NCI-H2107 treated with DMSO at 0.1 percent for 48 hours (cell line): ENCODE measurements around the gene TTLL6.
A peak's percentile ranks its signal among the peaks of the same experiment; 100 is the strongest.
"Not testable (repeated sequence)": the region's sequence is repeated elsewhere in the genome, so short reads cannot be mapped to it uniquely, and the experiment has no call there.

Source experiments
- DNase-seq: peaks from one replicate; lab custom pipeline; 2025; ENCODE audit not compliant: unreplicated experiment; lab: John Stamatoyannopoulos, UW

The TTLL6 gene

DNA sequence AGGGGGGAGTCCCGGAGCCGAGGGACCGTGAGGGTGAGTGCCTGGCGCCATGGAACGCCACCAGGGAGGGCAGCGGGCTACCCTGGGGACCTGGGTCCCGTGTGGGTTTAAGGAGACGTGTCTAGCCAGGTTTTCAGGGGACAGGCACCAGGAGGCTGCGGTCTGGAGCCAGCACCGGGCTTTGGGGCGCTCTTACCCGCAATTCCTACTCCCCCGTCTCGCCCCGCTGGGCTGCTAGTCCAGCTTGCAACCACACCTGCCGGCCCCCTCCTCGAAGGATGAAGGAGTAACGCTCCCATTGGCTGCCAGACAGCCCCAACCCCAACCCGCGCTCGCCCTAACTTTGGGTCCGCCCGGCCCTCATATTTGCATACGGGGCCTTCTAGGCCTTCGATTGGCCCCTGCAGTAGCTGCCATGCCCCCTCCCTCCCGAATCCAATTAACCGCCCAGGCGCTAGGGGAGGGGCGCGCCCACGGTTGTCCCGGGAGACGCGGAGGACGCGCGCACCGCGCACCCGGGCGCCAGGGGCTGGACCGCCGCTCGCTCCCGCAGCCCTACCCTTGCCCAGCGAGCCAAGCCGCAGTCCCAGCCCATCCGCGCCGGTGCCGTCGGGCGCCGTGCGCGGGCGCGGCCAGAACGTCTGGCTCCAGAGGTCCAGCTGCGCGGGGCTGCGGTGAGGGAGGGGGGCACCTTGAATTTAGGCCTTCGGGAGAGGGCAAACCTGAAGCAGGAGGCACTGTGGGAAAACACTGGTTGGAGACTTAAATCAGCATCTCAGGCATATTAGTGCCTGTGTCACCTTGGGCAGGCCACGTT, at the start of gene TTLL6:
TTLL6 (minus strand) TSS at position 456 of the 817 bp plus-strand sequence; CDS start at position 299, 157 bp downstream.
- peak; percentile 38 for DNase-seq

DNA sequence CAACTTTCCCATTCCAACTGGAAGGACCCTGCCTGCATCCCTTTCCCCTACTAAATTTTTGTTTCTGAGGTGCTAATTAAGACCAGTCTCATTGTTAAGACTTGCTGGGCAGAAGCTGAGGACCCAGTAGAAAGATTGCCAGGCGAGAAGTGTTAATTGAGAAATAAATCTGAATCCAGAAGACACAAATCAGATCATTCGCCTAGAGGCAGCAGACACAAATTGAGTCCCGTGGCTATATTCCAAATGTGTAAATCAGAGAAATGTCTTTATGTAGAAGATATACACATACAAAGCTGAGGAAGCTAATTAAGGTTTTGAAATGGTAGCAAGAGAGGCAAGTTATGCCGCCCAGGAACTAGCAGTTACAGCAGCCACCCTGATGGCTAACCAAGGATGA, 43.4 kb upstream of the TTLL6 start:
- DNase-seq: no peak

- DNase-seq: no peak
Measured at GRCh38 chr17:48860034-48860433, 43.0 kb upstream of the TTLL6 start.

DNA sequence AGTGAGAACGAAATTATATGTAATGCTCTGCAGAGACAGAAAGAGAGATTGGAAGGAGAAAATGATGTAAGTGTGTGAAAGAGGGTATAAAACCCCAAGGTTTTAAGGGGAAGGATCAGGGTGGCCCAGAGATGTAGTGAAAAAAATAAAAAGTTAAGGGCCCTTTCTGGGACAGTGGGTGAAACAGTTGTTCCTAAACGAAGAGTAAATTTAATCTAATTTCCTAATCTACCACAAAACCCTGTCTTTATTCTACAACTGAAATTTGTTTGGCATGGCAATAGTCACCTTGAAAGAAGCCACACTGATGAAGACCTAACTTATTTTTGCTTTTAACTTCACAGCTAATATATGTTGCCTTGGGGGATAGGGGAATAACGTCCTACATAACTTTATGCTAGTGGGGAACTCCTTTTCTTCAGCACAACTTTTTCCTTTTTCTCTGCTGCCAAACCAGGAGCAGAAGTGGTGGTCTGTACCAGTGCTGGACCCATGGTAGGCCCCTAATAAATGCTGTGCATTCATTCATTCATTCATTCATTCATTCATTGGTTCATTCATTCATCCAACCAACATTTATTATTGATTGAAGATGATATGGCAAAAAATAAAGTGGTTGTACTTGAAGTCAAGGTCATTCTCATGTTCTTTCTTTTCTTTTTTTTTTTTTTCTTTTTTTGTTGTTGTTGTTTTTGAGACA, 39.2 kb upstream of the TTLL6 start:
- DNase-seq: no peak

DNA sequence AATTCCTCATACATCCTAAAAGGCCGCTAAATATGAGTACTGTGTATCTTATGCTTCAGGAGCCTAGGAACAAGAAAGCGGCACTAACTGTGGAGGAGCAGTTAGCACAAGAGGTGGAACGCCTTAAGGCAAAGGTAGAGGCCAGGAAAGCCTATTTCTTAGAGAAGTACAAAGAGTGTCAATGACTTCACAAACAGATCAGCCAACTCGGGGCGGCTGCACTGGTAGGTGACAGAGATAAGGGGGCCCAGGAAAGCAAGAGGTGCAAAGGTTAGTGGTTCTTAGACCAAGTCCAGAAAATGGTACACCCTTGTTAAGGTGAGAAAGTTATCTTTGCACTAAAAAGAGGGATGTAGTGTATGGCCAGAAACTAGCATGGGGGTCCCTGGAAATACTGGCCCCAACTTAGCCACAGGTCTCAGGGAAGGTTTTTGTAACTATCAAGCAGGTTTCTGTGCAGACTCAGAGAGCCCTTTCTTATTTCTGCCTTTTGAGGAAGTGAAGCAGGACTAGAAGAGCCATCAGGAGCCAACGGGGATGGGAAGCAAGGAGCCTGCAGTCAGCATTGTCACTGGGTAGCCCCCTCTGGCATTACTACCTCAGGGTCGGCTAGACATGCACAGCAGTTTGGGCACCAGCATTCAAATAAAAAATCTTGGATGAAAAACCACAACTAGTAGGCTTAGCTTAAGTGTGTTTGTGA, 37.9 kb upstream of the TTLL6 start:
- no peak for DNase-seq

DNA sequence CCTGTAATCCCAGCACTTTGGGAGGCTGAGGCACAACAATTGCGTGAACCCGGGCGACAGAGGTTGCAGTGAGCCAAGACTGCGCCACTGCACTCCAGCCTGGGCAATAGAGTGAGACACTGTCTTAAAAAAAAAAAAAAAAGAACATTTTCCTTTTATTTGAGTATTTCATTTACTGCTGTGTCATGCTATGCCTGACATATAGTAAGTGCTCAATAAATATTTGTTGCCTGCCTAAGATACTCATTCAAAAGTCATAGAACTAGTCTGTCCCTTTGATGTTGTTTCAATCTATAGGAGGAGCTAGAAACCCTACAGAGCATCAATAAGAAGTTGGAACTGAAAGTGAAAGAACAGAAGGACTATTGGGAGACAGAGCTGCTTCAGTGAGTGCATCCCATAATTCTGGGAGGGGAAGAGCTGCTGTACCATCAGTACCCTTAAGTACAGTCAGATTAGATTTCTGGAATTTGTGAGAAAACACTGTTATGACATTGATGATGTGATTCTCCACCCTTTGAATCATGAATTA, 33.8 kb upstream of the TTLL6 start:
- DNase-seq: no peak

GRCh38 chr17:48843187-48843900, 26.3 kb upstream of the TTLL6 start:
- DNase-seq: no peak

GRCh38 chr17:48842746-48843145, 25.7 kb upstream of the TTLL6 start:
- no peak for DNase-seq

GRCh38 chr17:48841395-48841831, 24.4 kb upstream of the TTLL6 start:
- no peak for DNase-seq

DNA sequence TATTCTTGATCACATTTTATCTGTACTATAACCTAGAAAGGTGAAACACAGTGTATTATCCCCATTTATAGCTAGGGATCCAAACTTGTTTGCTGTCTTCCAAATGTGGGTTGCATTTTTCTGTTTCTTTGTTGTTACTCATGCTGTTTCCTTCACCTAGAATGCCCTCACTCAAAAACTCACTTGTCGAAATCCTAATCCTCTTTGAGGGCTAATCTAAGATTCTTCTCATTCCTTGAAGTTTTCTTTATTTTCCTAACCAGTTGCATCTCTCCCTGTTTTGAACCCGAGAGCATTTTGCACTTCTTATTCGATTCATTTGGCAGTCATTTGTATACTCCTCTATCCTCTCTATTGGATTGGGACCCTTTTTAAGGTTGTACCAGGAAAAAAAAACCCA, 23.4 kb upstream of the TTLL6 start:
- DNase-seq: no peak

GRCh38 chr17:48837458-48837857, 20.4 kb upstream of the TTLL6 start:
- not testable (repeated sequence) for DNase-seq

- no peak for DNase-seq
Measured at GRCh38 chr17:48835971-48836370, 18.9 kb upstream of the TTLL6 start.

- DNase-seq: no peak
Measured at GRCh38 chr17:48834973-48835372, 17.9 kb upstream of the TTLL6 start.

DNA sequence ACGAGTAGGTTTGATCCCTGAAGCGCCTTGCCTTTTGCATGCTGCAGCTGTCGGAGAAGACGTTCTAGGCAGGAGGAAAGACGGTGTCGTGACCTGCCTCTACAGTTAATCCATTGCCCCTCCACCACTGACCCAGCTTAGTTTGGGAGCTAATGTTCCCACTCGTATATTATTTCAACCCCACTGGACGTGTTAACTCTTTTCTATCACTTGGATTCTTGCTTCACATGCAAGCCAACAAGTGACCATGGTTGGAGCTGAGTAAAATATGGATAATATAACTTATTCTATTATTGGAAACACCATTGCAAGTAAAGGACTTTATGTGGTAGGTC, 14.5 kb upstream of the TTLL6 start:
- DNase-seq: no peak

GRCh38 chr17:48830840-48831548, 14.0 kb upstream of the TTLL6 start, which contains the start of gene CALCOCO2:
TSS of gene CALCOCO2 (plus strand) at chr17:48831035. CDS start at chr17:48841708, 10,673 bp downstream.
- DNase-seq: peak; percentile 91

DNA sequence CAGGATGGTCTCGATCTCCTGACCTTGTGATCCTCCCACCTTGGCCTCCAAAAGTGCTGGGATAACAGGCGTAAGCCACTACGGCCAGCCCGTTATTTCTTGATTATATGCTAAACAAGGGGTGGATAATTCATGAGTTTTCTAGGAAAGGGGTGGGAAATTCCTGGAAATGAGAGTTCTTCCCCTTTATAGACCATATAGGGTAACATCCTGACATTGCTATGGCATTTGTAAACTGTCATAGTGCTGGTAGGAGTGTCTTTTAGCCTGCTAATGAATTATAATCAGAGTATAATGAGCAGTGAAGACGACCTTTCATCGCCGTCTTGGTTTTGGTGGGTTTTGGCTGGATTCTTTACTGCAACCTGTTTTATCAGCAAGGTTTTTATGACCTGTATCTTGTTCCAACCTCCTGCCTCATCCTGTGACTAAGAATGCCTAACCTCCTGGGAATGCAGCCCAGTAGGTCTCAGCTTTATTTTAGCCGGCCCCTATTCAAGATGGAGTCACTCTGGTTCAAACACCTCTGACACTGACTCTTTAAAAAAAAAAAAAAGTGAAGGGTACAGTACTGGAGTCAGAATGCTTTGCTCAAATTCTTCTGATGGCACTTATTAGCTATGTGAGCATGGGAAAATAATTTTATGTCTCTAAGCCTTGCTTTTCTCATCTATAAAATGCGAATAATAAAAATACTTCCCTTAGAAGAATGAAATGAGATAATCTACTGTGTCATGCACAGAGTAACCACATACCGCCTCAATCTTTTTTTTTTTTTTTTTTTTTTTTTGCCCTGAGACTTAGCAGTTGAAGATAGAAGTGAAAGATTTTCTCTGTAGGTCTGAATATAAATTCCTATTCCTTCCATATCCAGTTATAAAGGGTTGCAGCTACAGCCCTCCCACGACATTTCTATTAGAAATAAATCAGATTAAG, 8.7 kb upstream of the TTLL6 start:
- no peak for DNase-seq

- DNase-seq: not testable (repeated sequence)
Measured at GRCh38 chr17:48820936-48821335, 3.9 kb upstream of the TTLL6 start.

GRCh38 chr17:48819466-48819865, 2.4 kb upstream of the TTLL6 start:
- DNase-seq: no peak

- no peak for DNase-seq
Measured at GRCh38 chr17:48818361-48818841, 1.4 kb upstream of the TTLL6 start.
